Epithelial cell of alveolus of lung (primary cell): Measurements from ENCODE around the gene U2AF1L4. TPM values are rescaled to one million over a fixed set of nuclear protein-coding genes. Genes with fewer than 3 reads are reported as not detected.

Experiments
- total RNA-seq: library from RNA; depleted of rRNA; stranded (reverse); fragments of >200 nt; gene quantifications from 2 replicates; pipeline ENCODE4 v1.2.1, GENCODE V29; 2015

Gene U2AF1L4
- 6.9 and 9.3 TPM in 2 replicates for total RNA-seq

DNA sequence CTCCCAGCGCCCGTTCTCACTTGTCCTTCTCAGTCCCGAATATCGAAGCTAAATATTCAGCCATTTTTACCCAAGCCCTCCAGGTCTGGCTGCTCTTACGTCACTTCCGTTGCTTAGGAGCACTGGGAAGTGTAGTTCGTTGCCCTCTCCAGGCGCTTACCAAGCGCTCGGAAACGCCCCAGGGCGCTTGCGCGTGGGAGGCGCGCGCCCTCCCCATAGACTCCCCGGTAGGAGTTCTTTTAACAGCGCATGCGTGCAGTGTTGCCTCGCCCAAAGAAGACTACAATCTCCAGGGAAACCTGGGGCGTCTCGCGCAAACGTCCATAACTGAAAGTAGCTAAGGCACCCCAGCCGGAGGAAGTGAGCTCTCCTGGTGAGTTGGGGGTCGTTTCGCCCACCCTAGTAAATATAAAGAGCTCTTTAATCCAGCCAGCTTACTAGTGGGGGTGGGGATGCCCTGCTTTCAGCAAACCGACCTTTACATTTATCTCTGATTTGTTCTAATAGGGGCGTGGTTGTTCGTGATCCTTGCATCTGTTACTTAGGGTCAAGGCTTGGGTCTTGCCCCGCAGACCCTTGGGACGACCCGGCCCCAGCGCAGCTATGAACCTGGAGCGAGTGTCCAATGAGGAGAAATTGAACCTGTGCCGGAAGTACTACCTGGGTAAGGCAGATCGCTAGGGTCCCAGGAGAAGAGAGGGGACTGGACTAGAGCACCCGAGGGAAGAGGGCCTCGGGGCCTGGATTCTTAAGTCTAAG is at the start of gene U2AF1L4, which contains the start of gene PSENEN:
Gene U2AF1L4 (minus strand): TSS at position 91 of the 759 bp plus-strand sequence. CDS start 27 bp downstream, at position 64.
Gene PSENEN (plus strand): TSS at position 324 of the 759 bp plus-strand sequence. CDS start 280 bp downstream, at position 604.

DNA sequence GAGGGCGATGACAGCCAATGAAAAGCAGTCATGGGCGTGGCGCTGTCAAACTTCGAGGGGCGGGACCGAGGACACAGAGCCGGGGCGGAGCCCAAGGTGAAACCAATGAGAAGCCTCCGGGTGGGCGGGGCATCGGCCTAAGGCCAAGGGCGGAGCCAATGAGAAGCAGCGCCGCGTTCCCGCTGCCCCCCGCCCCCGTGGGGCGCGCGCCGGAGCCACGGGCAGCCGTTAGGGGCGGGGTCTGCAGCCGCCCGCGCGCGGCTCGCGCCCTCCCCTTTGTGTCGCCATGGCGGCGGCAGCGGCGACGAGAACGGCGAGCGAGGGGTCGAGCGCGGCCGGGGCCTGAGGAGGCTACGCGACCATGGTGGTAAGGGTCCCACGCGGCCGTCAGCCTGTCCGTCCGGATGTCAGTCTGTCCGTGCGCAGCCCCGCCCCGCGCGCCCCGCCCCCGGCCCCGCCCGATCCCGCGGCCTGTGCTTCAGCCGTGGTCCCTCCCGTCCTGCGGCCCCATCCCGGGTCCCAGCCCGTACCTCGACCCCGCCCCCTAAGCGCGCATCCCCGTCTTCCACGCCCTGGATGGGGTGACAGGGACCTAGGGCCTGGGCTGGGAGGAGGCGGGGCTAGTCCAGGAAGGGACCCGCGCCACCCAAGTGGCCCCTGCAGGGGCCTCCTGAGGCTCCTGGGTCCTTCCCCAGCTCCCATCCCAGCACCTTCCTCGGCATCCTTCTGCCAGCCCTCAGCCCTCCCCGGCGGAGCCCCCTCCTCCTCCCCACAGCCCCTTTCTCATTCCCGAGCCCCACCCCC is 30.3 kb upstream of the U2AF1L4 start, which contains the start of gene ARHGAP33:
Gene ARHGAP33 (plus strand): TSS at position 267 of the 804 bp plus-strand sequence. CDS start 95 bp downstream, at position 362.

DNA sequence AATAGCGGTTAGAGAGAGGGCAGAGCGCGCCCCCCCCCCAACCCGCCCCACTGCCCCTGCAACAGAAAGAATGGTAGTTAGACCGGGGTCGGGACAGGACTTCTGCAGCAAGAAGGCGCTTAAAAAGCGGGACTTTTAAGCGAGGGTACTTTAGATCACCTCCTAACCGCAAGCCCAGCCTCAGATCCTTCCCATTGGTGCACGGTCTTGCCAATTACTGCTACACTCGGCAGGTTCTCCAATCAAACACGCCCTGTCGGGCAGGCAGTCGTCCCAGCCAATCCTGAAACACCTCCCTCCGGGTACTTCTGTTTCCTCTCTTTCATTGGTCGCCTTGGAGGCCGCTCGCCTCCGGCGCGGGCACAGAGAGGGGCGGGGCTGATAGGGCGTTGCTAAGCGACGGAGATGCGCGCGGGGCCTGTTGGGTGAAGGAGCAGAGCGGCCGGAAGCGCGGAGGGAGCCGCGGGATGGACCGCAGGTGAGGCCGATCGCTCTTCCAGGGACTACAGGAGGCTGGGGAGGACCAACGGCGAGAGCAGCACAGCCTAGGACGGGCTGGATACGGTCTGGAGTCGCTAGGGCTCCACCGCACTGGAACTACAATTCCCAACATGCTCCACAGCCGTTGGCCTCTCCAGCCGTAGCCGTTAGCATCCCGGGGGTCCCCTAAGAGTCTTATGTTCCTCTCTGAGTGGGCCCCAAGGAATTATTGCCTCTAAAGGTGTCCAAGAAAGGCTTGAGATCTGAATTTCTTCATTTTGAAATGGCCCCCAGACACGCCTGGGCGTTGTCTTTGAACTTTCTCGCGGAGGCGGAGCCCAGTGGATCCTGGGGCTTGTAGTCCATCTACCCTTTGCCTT is 12.8 kb upstream of the U2AF1L4 start, which contains the start of gene PROSER3:
Gene PROSER3 (plus strand): TSS at position 428 of the 860 bp plus-strand sequence. CDS start 40 bp downstream, at position 468.

GRCh38 chr19:35756377-35757230 is 11.4 kb upstream of the U2AF1L4 start, which contains the start of gene HSPB6:
HSPB6 (minus strand) TSS chr19:35757029; CDS start chr19:35757008, 21 bp downstream.

GRCh38 chr19:35748106-35749020 is 3.1 kb upstream of the U2AF1L4 start, which contains the start of gene LIN37:
LIN37 (plus strand) TSS chr19:35748576; CDS start chr19:35748725, 149 bp downstream.

DNA sequence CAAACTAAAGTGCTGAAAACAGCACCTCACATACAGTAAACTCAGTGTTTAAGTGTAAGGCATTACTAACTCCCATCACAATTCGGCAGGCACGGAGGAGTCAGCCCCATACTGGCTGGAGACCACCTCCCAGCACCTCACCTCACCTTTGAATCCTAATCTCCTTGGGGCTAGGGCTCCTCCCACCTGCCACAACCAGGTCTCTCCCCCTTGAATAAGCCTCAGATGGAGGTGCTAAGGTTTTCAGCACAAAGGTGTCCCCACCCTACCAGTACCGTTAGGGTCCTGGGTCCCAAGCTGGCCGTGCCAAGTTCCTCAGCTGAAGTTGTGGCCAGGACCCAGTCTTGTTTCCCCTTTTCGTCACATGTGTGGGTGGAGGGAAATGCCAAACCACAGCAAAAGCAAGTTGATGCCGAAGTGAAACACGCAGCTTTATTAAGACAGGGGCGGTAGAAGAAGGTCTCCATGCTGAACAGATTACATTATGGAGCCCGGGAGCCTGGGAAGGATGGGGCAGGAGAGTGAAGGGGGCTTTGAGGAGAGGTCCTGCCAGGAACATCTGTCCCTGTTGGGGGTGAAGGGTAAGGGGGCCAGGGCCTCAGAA is 3.0 kb downstream of the U2AF1L4 start, which contains the start of gene IGFLR1:
Gene IGFLR1 (minus strand): TSS at position 332 of the 604 bp plus-strand sequence. CDS start 1,272 bp downstream, outside the sequence.

GRCh38 chr19:35717665-35718344 is 27.4 kb downstream of the U2AF1L4 start, which contains the start of gene KMT2B:
KMT2B (plus strand) TSS chr19:35718003; CDS start chr19:35718019, 16 bp downstream.

GRCh38 chr19:35704218-35704617 is 41.0 kb downstream of the U2AF1L4 start, which contains the start of gene ZBTB32:
ZBTB32 (plus strand) TSS chr19:35704558; CDS start chr19:35714627, 10,069 bp downstream.

Other genes starting within 250 kb of the U2AF1L4 start
- 15.9 and 24.8 TPM in 2 replicates for gene DMKN, start 231.8 kb downstream of the U2AF1L4 start, total RNA-seq
- gene SBSN, start 217.1 kb downstream of the U2AF1L4 start, total RNA-seq, result not detected in 2 replicates
- not detected in 2 replicates for gene GAPDHS, start 212.0 kb downstream of the U2AF1L4 start, total RNA-seq
- gene TMEM147, start 199.8 kb downstream of the U2AF1L4 start, total RNA-seq, result 85.7 and 102 TPM in 2 replicates
- gene ATP4A, start 181.8 kb downstream of the U2AF1L4 start, total RNA-seq, result not detected in 2 replicates
- gene PMIS2, start 159.2 kb downstream of the U2AF1L4 start, total RNA-seq, result not detected in 2 replicates
- gene HAUS5, start 132.7 kb downstream of the U2AF1L4 start, total RNA-seq, result 6.6 and 10.5 TPM in 2 replicates
- gene RBM42, start 116.4 kb downstream of the U2AF1L4 start, total RNA-seq, result 93.3 and 101 TPM in 2 replicates
- gene ETV2, start 103.7 kb downstream of the U2AF1L4 start, total RNA-seq, result 0.78 TPM in 1 of 2 replicates, not detected in the other
- 500 and 902 TPM in 2 replicates for gene COX6B1, start 97.1 kb downstream of the U2AF1L4 start, total RNA-seq
- not detected in 2 replicates for gene UPK1A, start 78.9 kb downstream of the U2AF1L4 start, total RNA-seq
- gene ZBTB32, start 40.9 kb downstream of the U2AF1L4 start, total RNA-seq, result not detected in 2 replicates
- 8.0 and 14.4 TPM in 2 replicates for gene KMT2B, start 27.4 kb downstream of the U2AF1L4 start, total RNA-seq
- 6.9 and 15.9 TPM in 2 replicates for gene IGFLR1, start 3.0 kb downstream of the U2AF1L4 start, total RNA-seq
- 43.2 TPM in 2 replicates for gene PSENEN, start 233 bp upstream of the U2AF1L4 start, total RNA-seq
- 15.9 and 20.7 TPM in 2 replicates for gene LIN37, start 3.2 kb upstream of the U2AF1L4 start, total RNA-seq
- 11.1 and 66.8 TPM in 2 replicates for gene HSPB6, start 11.6 kb upstream of the U2AF1L4 start, total RNA-seq
- 12.4 and 18.0 TPM in 2 replicates for gene PROSER3, start 12.8 kb upstream of the U2AF1L4 start, total RNA-seq
- gene ARHGAP33, start 30.1 kb upstream of the U2AF1L4 start, total RNA-seq, result 2.2 and 3.2 TPM in 2 replicates
- not detected in 2 replicates for gene PRODH2, start 67.4 kb upstream of the U2AF1L4 start, total RNA-seq
- gene NPHS1, start 107.1 kb upstream of the U2AF1L4 start, total RNA-seq, result not detected in 2 replicates
- gene KIRREL2, start 111.5 kb upstream of the U2AF1L4 start, total RNA-seq, result 0.13 TPM in 1 of 2 replicates, not detected in the other
- 12.8 and 17.3 TPM in 2 replicates for gene APLP1, start 123.2 kb upstream of the U2AF1L4 start, total RNA-seq
- gene NFKBID, start 155.1 kb upstream of the U2AF1L4 start, total RNA-seq, result 2.6 and 3.7 TPM in 2 replicates
- not detected in 2 replicates for gene HCST, start 157.1 kb upstream of the U2AF1L4 start, total RNA-seq
- gene TYROBP, start 162.9 kb upstream of the U2AF1L4 start, total RNA-seq, result not detected in 2 replicates
- gene LRFN3, start 191.0 kb upstream of the U2AF1L4 start, total RNA-seq, result 8.5 and 13.9 TPM in 2 replicates
- 35.6 and 42.5 TPM in 2 replicates for gene SDHAF1, start 249.8 kb upstream of the U2AF1L4 start, total RNA-seq